Gastroesophageal sphincter (tissue), 4 donors: ENCODE data around the gene CD82. TPM values are rescaled to one million over a fixed set of nuclear protein-coding genes. Genes with fewer than 3 reads are reported as not detected.

Experiments
- ATAC-seq: fragments of 150-250 bp; one replicate; pipeline ENCODE4 v1.9.1; 2016; ENCODE audit warnings: mild to moderate bottlenecking, moderate library complexity
- H3K27ac ChIP-seq, 4 donors: fragments of 200-600 bp; sonication (generic) in 3 of 4; 1 replicate in 3 of 4; 2 replicates in 1 of 4; pipeline ENCODE4 v1.5.1; 2016 to 2019
- H3K27me3 ChIP-seq: fragments of 200-600 bp; sonication (generic); one replicate; pipeline ENCODE4 v1.5.1; 2019
- H3K36me3 ChIP-seq, 2 donors: fragments of 200-600 bp; sonication (generic); one replicate each; pipeline ENCODE4 v1.5.1; 2019; ENCODE audit warnings: control low read depth in 1 of 2
- H3K4me1 ChIP-seq, 3 donors: fragments of 200-600 bp; sonication (generic); 1 replicate in 2 of 3; 2 replicates in 1 of 3; pipeline ENCODE4 v1.5.1; 2016 to 2019; ENCODE audit warnings: control low read depth in 2 of 3
- H3K4me3 ChIP-seq, 2 donors: fragments of 200-600 bp; sonication (generic); one replicate each; pipeline ENCODE4 v1.5.1; 2019; ENCODE audit warnings: mild to moderate bottlenecking in 1 of 2, moderate library complexity in 1 of 2
- H3K9me3 ChIP-seq, 3 donors: fragments of 200-600 bp; sonication (generic); one replicate each; pipeline ENCODE4 v1.5.1; 2017 to 2019; ENCODE audit warnings: control low read depth in 2 of 3
- CTCF ChIP-seq, 4 experiments: fragments of 200-600 bp in 2 of 4; fragments of 450-650 bp in 2 of 4; sonication (generic) in 1 of 4; IDR thresholded peaks; one replicate each; pipeline ENCODE4 v1.5.1; 2017 to 2019; ENCODE audit warnings: antibody characterized with exemption in 4 of 4, mild to moderate bottlenecking in 2 of 4, moderate library complexity in 2 of 4
- EP300 ChIP-seq: sonication (generic); formaldehyde crosslinking; IDR thresholded peaks from one replicate; pipeline ENCODE4 v1.6.1; 2017; ENCODE audit warnings: antibody characterized with exemption, mild to moderate bottlenecking
- POLR2A ChIP-seq, 2 donors: fragments of 450-650 bp; IDR thresholded peaks; one replicate each; pipeline ENCODE4 v1.6.1; 2017; ENCODE audit warnings: antibody characterized with exemption in 2 of 2, mild to moderate bottlenecking in 2 of 2, moderate library complexity in 1 of 2
- POLR2AphosphoS5 ChIP-seq: sonication (generic); formaldehyde crosslinking; IDR thresholded peaks from one replicate; pipeline ENCODE4 v1.6.1; 2017; ENCODE audit warnings: antibody characterized with exemption
- whole genome bisulfite sequencing, 2 donors: methylation state at CpG; one replicate each; pipeline ENCODE4 v1.1.5; 2018; ENCODE audit warnings: low coverage in 1 of 2; 5-methylcytosine and 5-hydroxymethylcytosine counted together
- total RNA-seq, 4 donors: library from RNA; depleted of rRNA; stranded (reverse); fragments of >200 nt; gene quantifications; one replicate each; pipeline ENCODE4 v1.1.0, GENCODE V29; 2016

CD82 gene
- total RNA-seq, 4 donors from 2014 or later: 12.7 to 24.0 (median 19.1) TPM

GRCh38 chr11:44577231-44577830 is 11.9 kb downstream of the CD82 start:
- Histone ChIP-seq H3K9me3 (no peaks in the 10 kb centered on the region), H3K27ac (no peak overlapping the region), H3K4me3 (no peak overlapping the region), H3K36me3 (no peaks in the 10 kb centered on the region), H3K27me3 (no peaks in the 10 kb centered on the region), H3K4me1 (peaks cover 0 to 6% (median 0%) of the 10 kb centered on the region in 3 donors)
- 90% methylated on average over 3 of the region's 7 CpGs; no CpG with 5 or more reads in 1 of the 2 donors for WGBS, 2 donors
- TF ChIP-seq CTCF (IDR thresholded peaks at IDR 0.05): no peak
- no peak for TF ChIP-seq POLR2AphosphoS5
- TF ChIP-seq EP300: no peak
- no peak for TF ChIP-seq POLR2A (IDR thresholded peaks at IDR 0.05)
- ATAC-seq: no peak

GRCh38 chr11:44578279-44578678 is 12.8 kb downstream of the CD82 start:
- TF ChIP-seq POLR2AphosphoS5: no peak
- H3K36me3 ChIP-seq: peaks cover 0 to 6% of the 10 kb centered on the region in 2 donors
- no peak overlapping the region for H3K4me3 ChIP-seq
- H3K27ac ChIP-seq: no peak overlapping the region
- no peaks in the 10 kb centered on the region for H3K27me3 ChIP-seq
- peaks cover 0 to 6% (median 0%) of the 10 kb centered on the region in 3 donors for H3K4me1 ChIP-seq
- ATAC-seq: no peak
- peaks cover 0 to 8% (median 0%) of the 10 kb centered on the region in 3 donors for H3K9me3 ChIP-seq
- 72% methylated on average over 3 of the region's 5 CpGs; no CpG with 5 or more reads in 1 of the 2 donors for WGBS, 2 donors

- H3K27me3 ChIP-seq: no peaks in the 10 kb centered on the region
- TF ChIP-seq POLR2A (IDR thresholded peaks at IDR 0.05): no peak
- TF ChIP-seq POLR2AphosphoS5: no peak
- TF ChIP-seq EP300: no peak
- TF ChIP-seq CTCF (IDR thresholded peaks at IDR 0.05): no peak
- WGBS, 2 donors: 57 to 90% methylated on average over 2 of the region's 6 CpGs
- ATAC-seq: no peak
- peak overlapping the region in 1 of 4 donors; percentile 25 for H3K27ac ChIP-seq
- no peak overlapping the region for H3K4me3 ChIP-seq
- H3K36me3 ChIP-seq: peaks cover 0 to 6% of the 10 kb centered on the region in 2 donors
- H3K4me1 ChIP-seq: peaks cover 0 to 13% (median 0%) of the 10 kb centered on the region in 3 donors
- peaks cover 0 to 9% (median 0%) of the 10 kb centered on the region in 3 donors for H3K9me3 ChIP-seq
Measured at GRCh38 chr11:44579302-44579761, 13.9 kb downstream of the CD82 start.

GRCh38 chr11:44580701-44581100 is 15.2 kb downstream of the CD82 start:
- no peak overlapping the region for H3K4me3 ChIP-seq
- H3K27me3 ChIP-seq: no peaks in the 10 kb centered on the region
- 72% methylated on average over 2 of the region's 2 CpGs; no CpG with 5 or more reads in 1 of the 2 donors for WGBS, 2 donors
- peaks cover 0 to 6% of the 10 kb centered on the region in 2 donors for H3K36me3 ChIP-seq
- peaks cover 0 to 9% (median 0%) of the 10 kb centered on the region in 3 donors for H3K9me3 ChIP-seq
- peaks cover 0 to 20% (median 0%) of the 10 kb centered on the region in 3 donors for H3K4me1 ChIP-seq
- no peak overlapping the region for H3K27ac ChIP-seq
- no peak for ATAC-seq
- no peak for TF ChIP-seq POLR2A (IDR thresholded peaks at IDR 0.05)

GRCh38 chr11:44581246-44581645 is 15.8 kb downstream of the CD82 start:
- no peak for TF ChIP-seq POLR2A (IDR thresholded peaks at IDR 0.05)
- no peak for TF ChIP-seq CTCF (IDR thresholded peaks at IDR 0.05)
- no peak for TF ChIP-seq POLR2AphosphoS5
- no peak for TF ChIP-seq EP300

More at GRCh38 chr11:44581246-44581645, 15.8 kb downstream of the CD82 start:
- no peaks in the 10 kb centered on the region for H3K27me3 ChIP-seq
- H3K27ac ChIP-seq: no peak overlapping the region
- WGBS, 2 donors: 78% methylated on average over 2 of the region's 3 CpGs; no CpG with 5 or more reads in 1 of the 2 donors
- no peak for ATAC-seq
- no peak overlapping the region for H3K4me3 ChIP-seq
- peaks cover 0 to 9% (median 0%) of the 10 kb centered on the region in 3 donors for H3K9me3 ChIP-seq
- H3K4me1 ChIP-seq: peaks cover 0 to 23% (median 0%) of the 10 kb centered on the region in 3 donors
- H3K36me3 ChIP-seq: peaks cover 0 to 6% of the 10 kb centered on the region in 2 donors
